Measurements from ENCODE around the gene MBD2. TPM values are rescaled to one million over a fixed set of nuclear protein-coding genes. Genes with fewer than 3 reads are reported as not detected.

MBD2 gene
- total RNA-seq, 1 experiment from 2014 or later: 23.2 TPM

GRCh38 chr18:54192900-54193299 is 31.6 kb downstream of the MBD2 start:
- no TSS peak for BruUV-seq (replicated peaks)
- DNase-seq: no peak
- Mint-ChIP-seq H3K9me3 (ENCODE audit: unreplicated experiment) (no peaks in the 10 kb centered on the region), H3K27ac (ENCODE audit: unreplicated experiment) (no peak overlapping the region), H3K27me3 (ENCODE audit: insufficient read depth, unreplicated experiment) (no peaks in the 10 kb centered on the region), H3K4me1 (ENCODE audit: low read depth, unreplicated experiment) (peaks cover 7% of the 10 kb centered on the region), H3K36me3 (ENCODE audit: insufficient read depth, unreplicated experiment) (peaks cover 9% of the 10 kb centered on the region), H3K4me3 (ENCODE audit: unreplicated experiment) (no peak overlapping the region)
- no peak for TF ChIP-seq CTCF (IDR thresholded peaks at IDR 0.05; ENCODE audit: insufficient read depth in 1 of 2, low read depth in 1 of 2, low read length in 1 of 2, severe bottlenecking in 1 of 2, unreplicated experiment in 1 of 2)
- intact Hi-C loops (cut with micrococcal nuclease; ENCODE audit: unreplicated experiment): no loop called here
- Histone ChIP-seq H3K4me1 (peaks cover 8% of the 10 kb centered on the region; the same call in 1 of the 2 replicates), H3K4me3 (ENCODE audit: low read depth, low read length) (no peak overlapping the region), H3K9me3 (no peaks in the 10 kb centered on the region), H3K36me3 (ENCODE audit: control insufficient read depth, insufficient read depth, low read length) (no peaks in the 10 kb centered on the region), H3K27me3 (replicated peaks; ENCODE audit: control insufficient read depth, insufficient read depth, low read length) (no peaks in the 10 kb centered on the region)
- POLR2A ChIA-PET: no interaction called here
- CTCF ChIA-PET: no interaction called here

- BruUV-seq (replicated peaks): no TSS peak
- Histone ChIP-seq H3K4me3 (ENCODE audit: low read depth, low read length) (no peak overlapping the region), H3K27me3 (replicated peaks; ENCODE audit: control insufficient read depth, insufficient read depth, low read length) (no peaks in the 10 kb centered on the region), H3K9me3 (no peaks in the 10 kb centered on the region), H3K36me3 (ENCODE audit: control insufficient read depth, insufficient read depth, low read length) (no peaks in the 10 kb centered on the region), H3K4me1 (peaks cover 12% of the 10 kb centered on the region)
- H3K4me3 Mint-ChIP-seq (ENCODE audit: unreplicated experiment): no peak overlapping the region
- intact Hi-C loops (cut with micrococcal nuclease; ENCODE audit: unreplicated experiment): no loop called here
- H3K27me3 Mint-ChIP-seq (ENCODE audit: insufficient read depth, unreplicated experiment): no peaks in the 10 kb centered on the region
- H3K4me1 Mint-ChIP-seq (ENCODE audit: low read depth, unreplicated experiment): peaks cover 6% of the 10 kb centered on the region
- no peak for DNase-seq
- H3K27ac Mint-ChIP-seq (ENCODE audit: unreplicated experiment): no peak overlapping the region
- ChIA-PET POLR2A (no interaction called here), CTCF (no interaction called here)
- H3K9me3 Mint-ChIP-seq (ENCODE audit: unreplicated experiment): no peaks in the 10 kb centered on the region
- H3K36me3 Mint-ChIP-seq (ENCODE audit: insufficient read depth, unreplicated experiment): peaks cover 8% of the 10 kb centered on the region
- TF ChIP-seq CTCF (IDR thresholded peaks at IDR 0.05; ENCODE audit: insufficient read depth in 1 of 2, low read depth in 1 of 2, low read length in 1 of 2, severe bottlenecking in 1 of 2, unreplicated experiment in 1 of 2): no peak
These were observed 32.1 kb downstream of the MBD2 start for GRCh38 chr18:54192415-54192814.

GRCh38 chr18:54191352-54191751 is 33.1 kb downstream of the MBD2 start:
- TF ChIP-seq CTCF (IDR thresholded peaks at IDR 0.05; ENCODE audit: insufficient read depth in 1 of 2, low read depth in 1 of 2, low read length in 1 of 2, severe bottlenecking in 1 of 2, unreplicated experiment in 1 of 2): no peak
- intact Hi-C loops (cut with micrococcal nuclease; ENCODE audit: unreplicated experiment): no loop called here
- DNase-seq: peak; percentile 37 to 42
- Histone ChIP-seq H3K4me1 (peaks cover 21% of the 10 kb centered on the region), H3K9me3 (no peaks in the 10 kb centered on the region), H3K27me3 (replicated peaks; ENCODE audit: control insufficient read depth, insufficient read depth, low read length) (no peaks in the 10 kb centered on the region), H3K4me3 (ENCODE audit: low read depth, low read length) (no peak overlapping the region), H3K36me3 (ENCODE audit: control insufficient read depth, insufficient read depth, low read length) (no peaks in the 10 kb centered on the region)
- no peak overlapping the region for H3K27ac Mint-ChIP-seq (ENCODE audit: unreplicated experiment)
- no peaks in the 10 kb centered on the region for H3K27me3 Mint-ChIP-seq (ENCODE audit: insufficient read depth, unreplicated experiment)
- H3K9me3 Mint-ChIP-seq (ENCODE audit: unreplicated experiment): no peaks in the 10 kb centered on the region
- H3K4me3 Mint-ChIP-seq (ENCODE audit: unreplicated experiment): no peak overlapping the region
- no TSS peak for BruUV-seq (replicated peaks)
- H3K36me3 Mint-ChIP-seq (ENCODE audit: insufficient read depth, unreplicated experiment): peaks cover 7% of the 10 kb centered on the region
- CTCF ChIA-PET: no interaction called here
- POLR2A ChIA-PET: no interaction called here
- H3K4me1 Mint-ChIP-seq (ENCODE audit: low read depth, unreplicated experiment): no peaks in the 10 kb centered on the region

Data from Caco-2 (cell line).